Measurements from ENCODE around the gene DLG2. TPM values are rescaled to one million over a fixed set of nuclear protein-coding genes. Genes with fewer than 3 reads are reported as not detected.

The DLG2 gene
- total RNA-seq, 4 donors from 2014 or later: 6.5 to 14.6 (median 7.2) TPM

- 82 to 95% methylated on average over 1 of the region's 1 CpG for WGBS, 2 donors
- Histone ChIP-seq H3K36me3 (no peaks in the 10 kb centered on the region), H3K4me3 (no peak overlapping the region), H3K27me3 (no peaks in the 10 kb centered on the region), H3K27ac (no peak overlapping the region), H3K9me3 (peaks cover 0 to 4% (median under 1%) of the 10 kb centered on the region in 4 donors), H3K4me1 (no peaks in the 10 kb centered on the region)
- DNase-seq (ENCODE audit: low spot score in 2 of 2): no peak
- TF ChIP-seq, protein P1, sequence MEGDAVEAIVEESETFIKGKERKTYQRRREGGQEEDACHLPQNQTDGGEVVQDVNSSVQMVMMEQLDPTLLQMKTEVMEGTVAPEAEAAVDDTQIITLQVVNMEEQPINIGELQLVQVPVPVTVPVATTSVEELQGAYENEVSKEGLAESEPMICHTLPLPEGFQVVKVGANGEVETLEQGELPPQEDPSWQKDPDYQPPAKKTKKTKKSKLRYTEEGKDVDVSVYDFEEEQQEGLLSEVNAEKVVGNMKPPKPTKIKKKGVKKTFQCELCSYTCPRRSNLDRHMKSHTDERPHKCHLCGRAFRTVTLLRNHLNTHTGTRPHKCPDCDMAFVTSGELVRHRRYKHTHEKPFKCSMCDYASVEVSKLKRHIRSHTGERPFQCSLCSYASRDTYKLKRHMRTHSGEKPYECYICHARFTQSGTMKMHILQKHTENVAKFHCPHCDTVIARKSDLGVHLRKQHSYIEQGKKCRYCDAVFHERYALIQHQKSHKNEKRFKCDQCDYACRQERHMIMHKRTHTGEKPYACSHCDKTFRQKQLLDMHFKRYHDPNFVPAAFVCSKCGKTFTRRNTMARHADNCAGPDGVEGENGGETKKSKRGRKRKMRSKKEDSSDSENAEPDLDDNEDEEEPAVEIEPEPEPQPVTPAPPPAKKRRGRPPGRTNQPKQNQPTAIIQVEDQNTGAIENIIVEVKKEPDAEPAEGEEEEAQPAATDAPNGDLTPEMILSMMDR (IDR thresholded peaks at IDR 0.05): no peak
- TF ChIP-seq POLR2A (IDR thresholded peaks at IDR 0.05): no peak
- TF ChIP-seq EP300 (IDR thresholded peaks at IDR 0.05): no peak
Observed at GRCh38 chr11:85444479-85444878, 182.7 kb downstream of the DLG2 start.

DNA sequence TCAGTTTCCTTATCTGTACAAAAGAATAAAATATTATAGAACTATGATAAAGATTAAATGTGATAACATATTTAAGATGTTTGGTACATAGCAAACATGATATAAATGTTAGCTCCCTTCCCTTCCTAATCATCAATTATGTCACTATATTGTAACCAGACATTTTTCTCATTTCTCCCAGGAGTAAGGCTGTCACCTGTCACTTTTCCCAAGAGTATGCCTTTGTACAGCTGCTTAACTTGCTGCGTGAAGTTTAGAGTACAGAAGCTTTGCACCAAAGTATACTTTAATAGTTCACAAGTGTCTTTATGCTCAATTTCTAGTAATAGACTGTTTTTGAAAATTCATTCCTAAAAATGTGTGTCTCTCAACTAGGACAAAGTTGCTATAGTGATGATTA, 186.9 kb downstream of the DLG2 start:
- no peak overlapping the region for H3K4me3 ChIP-seq
- no peak overlapping the region for H3K27ac ChIP-seq
- H3K9me3 ChIP-seq: peaks cover 0 to 30% (median 9%) of the 10 kb centered on the region in 4 donors
- no peaks in the 10 kb centered on the region for H3K4me1 ChIP-seq
- no peaks in the 10 kb centered on the region for H3K27me3 ChIP-seq
- TF ChIP-seq POLR2A (IDR thresholded peaks at IDR 0.05) (no peak), EP300 (IDR thresholded peaks at IDR 0.05) (no peak)
- TF ChIP-seq, protein P1 (IDR thresholded peaks at IDR 0.05): no peak
- peaks cover 0 to 9% (median 0%) of the 10 kb centered on the region in 3 donors for H3K36me3 ChIP-seq
- no peak for DNase-seq (ENCODE audit: low spot score in 2 of 2)
- 85 to 93% methylated on average over 1 of the region's 1 CpG for WGBS, 2 donors

DNA sequence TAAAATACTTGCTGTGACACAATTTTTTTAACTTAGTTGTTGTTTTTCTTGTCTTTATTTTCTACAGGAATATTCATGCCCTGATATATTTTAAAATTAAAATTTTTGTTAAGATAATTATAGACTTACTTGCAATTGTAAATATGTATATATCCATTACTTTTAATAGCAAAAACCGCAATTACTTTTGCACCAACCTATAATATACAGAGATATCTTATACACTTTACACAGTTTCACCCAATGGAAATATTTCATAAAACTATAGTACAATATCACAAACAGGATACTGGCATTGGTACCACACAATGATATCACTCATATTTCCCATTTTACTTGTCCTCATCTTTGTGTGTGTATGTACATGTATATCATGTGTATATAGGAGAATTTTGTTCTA, 188.8 kb downstream of the DLG2 start:
- DNase-seq (ENCODE audit: low spot score in 2 of 2): no peak
- WGBS, 2 donors: 88 to 98% methylated on average over 1 of the region's 1 CpG
- no peak overlapping the region for H3K4me3 ChIP-seq
- no peaks in the 10 kb centered on the region for H3K4me1 ChIP-seq
- TF ChIP-seq, protein P1 (IDR thresholded peaks at IDR 0.05): no peak
- TF ChIP-seq EP300 (IDR thresholded peaks at IDR 0.05) (no peak), POLR2A (IDR thresholded peaks at IDR 0.05) (no peak)
- H3K9me3 ChIP-seq: peaks cover 0 to 50% (median 16%) of the 10 kb centered on the region in 4 donors
- H3K36me3 ChIP-seq: peaks cover 0 to 9% (median 0%) of the 10 kb centered on the region in 3 donors
- no peaks in the 10 kb centered on the region for H3K27me3 ChIP-seq
- H3K27ac ChIP-seq: no peak overlapping the region

DNA sequence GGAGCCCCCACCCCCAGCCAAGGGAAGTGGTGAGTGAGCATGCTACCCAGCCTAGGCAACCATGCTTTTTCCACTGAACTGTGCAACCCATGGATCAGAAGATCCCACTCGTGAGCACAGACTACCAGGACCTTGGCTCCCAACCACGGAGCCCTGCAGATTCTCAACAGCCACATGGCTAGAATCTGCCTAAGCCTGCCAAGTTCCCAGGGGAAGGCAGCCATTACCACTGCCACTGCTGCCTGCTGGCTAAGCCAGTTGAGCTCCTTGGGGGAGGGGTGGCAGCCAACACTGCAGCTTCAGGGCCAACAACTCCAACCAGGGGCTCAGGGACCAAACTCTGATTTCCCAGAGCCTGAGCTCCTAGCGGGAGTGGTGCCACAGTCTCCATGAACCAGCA, 195.8 kb downstream of the DLG2 start:
- Histone ChIP-seq H3K4me1 (no peaks in the 10 kb centered on the region), H3K9me3 (peaks cover 0 to 82% (median 13%) of the 10 kb centered on the region in 4 donors), H3K27me3 (no peaks in the 10 kb centered on the region), H3K27ac (no peak overlapping the region), H3K36me3 (peaks cover 0 to 7% (median 0%) of the 10 kb centered on the region in 3 donors), H3K4me3 (no peak overlapping the region)
- no peak for DNase-seq (ENCODE audit: low spot score in 2 of 2)
- WGBS, 2 donors: 83 to 84% methylated on average over 2 to 3 of the region's 3 CpGs
- TF ChIP-seq POLR2A (IDR thresholded peaks at IDR 0.05) (no peak), EP300 (IDR thresholded peaks at IDR 0.05) (no peak)
- TF ChIP-seq, protein P1 (IDR thresholded peaks at IDR 0.05): no peak

DNA sequence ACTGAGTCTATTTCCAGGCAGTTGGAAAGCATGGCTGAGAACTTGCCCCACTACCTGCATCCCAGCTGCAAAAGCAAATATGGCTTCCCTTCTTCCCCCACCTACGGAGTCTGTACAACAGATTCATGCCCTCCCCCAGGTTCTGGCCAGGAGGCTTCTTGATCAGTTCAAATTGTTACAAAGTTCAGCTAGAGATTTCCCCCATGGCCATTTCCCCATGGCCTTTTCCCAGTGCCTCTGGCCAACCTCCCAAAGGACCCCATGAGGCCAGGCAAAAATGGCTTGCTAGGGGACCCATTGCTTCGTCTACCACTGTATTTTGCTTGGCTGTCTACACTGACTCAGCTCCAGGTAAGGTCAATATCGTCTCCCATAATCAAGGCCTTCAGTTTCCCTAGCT, 203.3 kb downstream of the DLG2 start:
- no peak overlapping the region for H3K4me3 ChIP-seq
- H3K9me3 ChIP-seq: peaks cover 0 to 68% (median 2%) of the 10 kb centered on the region in 4 donors
- no peaks in the 10 kb centered on the region for H3K4me1 ChIP-seq
- H3K27ac ChIP-seq: no peak overlapping the region
- TF ChIP-seq, protein P1 (IDR thresholded peaks at IDR 0.05): no peak
- no peak for TF ChIP-seq EP300 (IDR thresholded peaks at IDR 0.05)
- TF ChIP-seq POLR2A (IDR thresholded peaks at IDR 0.05): no peak
- peaks cover 0 to 9% (median 0%) of the 10 kb centered on the region in 3 donors for H3K36me3 ChIP-seq
- no peak for DNase-seq (ENCODE audit: low spot score in 2 of 2)
- H3K27me3 ChIP-seq: no peaks in the 10 kb centered on the region
- 74 to 87% methylated on average over 3 of the region's 3 CpGs for WGBS, 2 donors

All from tibial nerve (tissue), 4 donors.